HFF-Myc (cell line): ENCODE data around the gene SEM1.
"Not testable (repeated sequence)": the region's sequence is repeated elsewhere in the genome, so short reads cannot be mapped to it uniquely, and the experiment has no call there.

ENCODE experiments used
- DNase-seq: peaks from one replicate; pipeline ENCODE4 v3.0.0-alpha.2; 2011; ENCODE audit warnings: low read depth; ENCODE audit errors: extremely low read depth
- H3K4me3 ChIP-seq: replicated peaks from 2 replicates; pipeline ENCODE4 v1.5.1; 2011; ENCODE audit warnings: low read depth, mild to moderate bottlenecking, control low read depth, low read length
- CTCF ChIP-seq: IDR thresholded peaks from 2 replicates; pipeline ENCODE4 v1.5.1; 2012; ENCODE audit warnings: mild to moderate bottlenecking, low read depth, low read length, control low read depth; ENCODE audit errors: missing control alignments

SEM1 gene

DNA sequence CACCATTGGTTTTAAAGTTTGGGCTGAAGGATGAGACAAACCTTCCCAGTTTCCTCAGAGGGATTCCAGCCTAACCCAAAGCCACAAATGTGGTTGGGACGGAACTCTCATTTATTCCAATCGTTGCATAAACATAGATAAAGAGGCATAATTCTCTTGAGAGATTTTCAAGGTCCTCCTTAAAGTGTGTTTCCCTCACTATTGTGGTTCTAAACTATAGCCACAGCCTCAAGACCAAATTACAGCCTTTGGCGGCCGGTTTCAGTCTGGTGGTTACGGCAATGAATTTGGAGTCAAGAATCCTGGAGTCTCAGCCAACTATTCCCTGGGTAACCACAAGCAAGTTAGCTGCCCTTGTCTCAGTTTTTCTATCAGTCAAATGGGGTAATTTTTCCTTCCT, 42.6 kb downstream of the SEM1 start:
- H3K4me3 ChIP-seq: no peak overlapping the region
- no peak for TF ChIP-seq CTCF
- DNase-seq: no peak

- H3K4me3 ChIP-seq: no peak overlapping the region
- TF ChIP-seq CTCF: no peak
- DNase-seq: no peak
Measured at GRCh38 chr7:96665689-96666088, 44.0 kb downstream of the SEM1 start.

- TF ChIP-seq CTCF: no peak
- no peak for DNase-seq
- no peak overlapping the region for H3K4me3 ChIP-seq
Measured at GRCh38 chr7:96664793-96665192, 44.9 kb downstream of the SEM1 start.

DNA sequence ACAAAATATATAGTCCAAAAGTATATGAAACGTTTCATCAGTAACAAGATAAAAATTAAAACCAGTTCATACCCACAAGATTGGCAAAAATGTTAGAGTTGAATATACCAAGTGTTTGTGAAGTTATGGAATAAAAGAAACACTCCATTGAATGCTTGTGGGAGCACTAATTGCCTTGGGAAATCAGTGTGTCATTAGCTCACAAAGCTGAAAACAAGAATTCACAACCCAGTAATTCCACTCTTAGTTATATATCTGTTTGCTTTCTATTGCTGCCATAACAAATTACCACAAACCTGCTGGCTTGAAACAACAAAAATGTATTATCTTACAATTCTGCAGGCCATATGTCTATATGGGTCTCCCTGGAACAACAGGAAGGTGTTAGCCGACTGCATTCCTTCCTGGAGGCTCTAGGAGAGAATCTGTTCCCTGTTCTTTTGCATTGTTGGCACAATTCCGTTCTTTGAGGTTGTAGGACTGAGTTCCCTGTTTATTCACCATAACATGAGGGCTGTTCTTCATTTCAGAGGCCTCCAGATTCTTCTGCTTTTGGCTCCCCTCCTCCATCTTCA, 45.7 kb downstream of the SEM1 start:
- no peak for DNase-seq
- no peak for TF ChIP-seq CTCF
- no peak overlapping the region for H3K4me3 ChIP-seq

- no peak overlapping the region for H3K4me3 ChIP-seq
- DNase-seq: no peak
- no peak for TF ChIP-seq CTCF
Measured at GRCh38 chr7:96663457-96663856, 46.2 kb downstream of the SEM1 start.

GRCh38 chr7:96662151-96662550, 47.5 kb downstream of the SEM1 start:
- H3K4me3 ChIP-seq, DNase-seq: not testable (repeated sequence)

GRCh38 chr7:96658022-96658412, 51.6 kb downstream of the SEM1 start:
- no peak overlapping the region for H3K4me3 ChIP-seq
- TF ChIP-seq CTCF: no peak
- no peak for DNase-seq
